Stimulated activated effector memory CD8-positive, alpha-beta T cell treated with anti-CD3 and anti-CD28 coated beads, Interleukin-12 subunit alpha, Interleukin-12 subunit beta, amount 100 ng/mL, for 72 hours (primary cell): ENCODE results near the gene RBM23.
A peak's percentile ranks its signal among the peaks of the same experiment; 100 is the strongest.
"Not testable (repeated sequence)": the region's sequence is repeated elsewhere in the genome, so short reads cannot be mapped to it uniquely, and the experiment has no call there.

Experiments used
- ATAC-seq: fragments of 150-1000 bp; cut with Tn5 transposase; 2 replicates; pipeline ENCODE4 v1.10.0; 2021
- DNase-seq, 2 donors: peaks; one replicate each; pipeline ENCODE4 v3.0.0; 2021 to 2022; ENCODE audit warnings: low spot score in 2 of 2
- H3K27ac Mint-ChIP-seq: one replicate; pipeline ENCODE4 v1.8.0; 2022; ENCODE audit warnings: mild to moderate bottlenecking, mixed read lengths
- H3K36me3 Mint-ChIP-seq: one replicate; pipeline ENCODE4 v1.8.0; 2022; ENCODE audit warnings: mild to moderate bottlenecking, mixed read lengths
- H3K4me1 Mint-ChIP-seq: one replicate; pipeline ENCODE4 v1.8.0; 2022; ENCODE audit warnings: mixed read lengths
- H3K4me3 Mint-ChIP-seq: one replicate; pipeline ENCODE4 v1.8.0; 2022; ENCODE audit warnings: mild to moderate bottlenecking, mixed read lengths
- H3K9me3 Mint-ChIP-seq: one replicate; pipeline ENCODE4 v1.8.0; 2022; ENCODE audit warnings: mixed read lengths

Gene RBM23

GRCh38 chr14:22928237-22929103 lies 9.5 kb upstream of the RBM23 start:
- ATAC-seq = no peak
- Mint-ChIP-seq H3K4me3 (no peak overlapping the region), H3K36me3 (peaks cover 46% of the 10 kb centered on the region), H3K4me1 (peaks cover 12% of the 10 kb centered on the region), H3K9me3 (no peaks in the 10 kb centered on the region), H3K27ac (no peak overlapping the region)
- no peak for DNase-seq

GRCh38 chr14:22926316-22926715 lies 7.4 kb upstream of the RBM23 start:
- H3K4me3 Mint-ChIP-seq = no peak overlapping the region
- ATAC-seq = no peak
- peaks cover 12% of the 10 kb centered on the region for H3K4me1 Mint-ChIP-seq
- peaks cover 68% of the 10 kb centered on the region for H3K36me3 Mint-ChIP-seq
- H3K27ac Mint-ChIP-seq = peak overlapping the region; percentile 73
- no peak for DNase-seq
- H3K9me3 Mint-ChIP-seq = no peaks in the 10 kb centered on the region

GRCh38 chr14:22925513-22925912 lies 6.6 kb upstream of the RBM23 start:
- no peak for DNase-seq
- H3K27ac Mint-ChIP-seq = no peak overlapping the region
- H3K4me1 Mint-ChIP-seq = peaks cover 12% of the 10 kb centered on the region
- no peak for ATAC-seq
- no peaks in the 10 kb centered on the region for H3K9me3 Mint-ChIP-seq
- peaks cover 75% of the 10 kb centered on the region for H3K36me3 Mint-ChIP-seq
- H3K4me3 Mint-ChIP-seq = no peak overlapping the region

GRCh38 chr14:22923746-22924145 lies 4.8 kb upstream of the RBM23 start:
- H3K4me3 Mint-ChIP-seq = no peak overlapping the region
- peaks cover 91% of the 10 kb centered on the region for H3K36me3 Mint-ChIP-seq
- DNase-seq = no peak
- no peaks in the 10 kb centered on the region for H3K9me3 Mint-ChIP-seq
- ATAC-seq = no peak
- peaks cover 23% of the 10 kb centered on the region for H3K4me1 Mint-ChIP-seq
- H3K27ac Mint-ChIP-seq = no peak overlapping the region

GRCh38 chr14:22922294-22922693 lies 3.3 kb upstream of the RBM23 start:
- Mint-ChIP-seq H3K4me3 (no peak overlapping the region), H3K36me3 (peaks cover 98% of the 10 kb centered on the region), H3K27ac (no peak overlapping the region), H3K9me3 (no peaks in the 10 kb centered on the region), H3K4me1 (peaks cover 29% of the 10 kb centered on the region)
- DNase-seq (no peak), ATAC-seq (no peak)

- Mint-ChIP-seq H3K36me3 (peaks cover 98% of the 10 kb centered on the region), H3K4me3 (no peak overlapping the region), H3K9me3 (no peaks in the 10 kb centered on the region), H3K4me1 (peaks cover 20% of the 10 kb centered on the region), H3K27ac (peak overlapping the region; percentile 100)
- ATAC-seq = no peak
- DNase-seq = no peak
Observed at GRCh38 chr14:22920697-22921096, 1.7 kb upstream of the RBM23 start.

GRCh38 chr14:22919601-22919921 lies 612 bp upstream of the RBM23 start:
- Mint-ChIP-seq H3K27ac (peak overlapping the region; percentile 100), H3K4me1 (peaks cover 20% of the 10 kb centered on the region), H3K36me3 (peaks cover 98% of the 10 kb centered on the region), H3K4me3 (peak overlapping the region; percentile 93), H3K9me3 (no peaks in the 10 kb centered on the region)
- peak; percentile 1 for ATAC-seq
- DNase-seq = no peak

GRCh38 chr14:22915886-22916521 lies 2.9 kb downstream of the RBM23 start:
- no peaks in the 10 kb centered on the region for H3K9me3 Mint-ChIP-seq
- DNase-seq = no peak
- no peak overlapping the region for H3K4me3 Mint-ChIP-seq
- peak overlapping the region; percentile 17 for H3K27ac Mint-ChIP-seq
- H3K36me3 Mint-ChIP-seq = peaks cover 98% of the 10 kb centered on the region
- no peak for ATAC-seq
- peaks cover 28% of the 10 kb centered on the region for H3K4me1 Mint-ChIP-seq

GRCh38 chr14:22914836-22915235 lies 4.1 kb downstream of the RBM23 start:
- Mint-ChIP-seq H3K36me3 (peaks cover 99% of the 10 kb centered on the region), H3K4me1 (peaks cover 28% of the 10 kb centered on the region)
- not testable (repeated sequence) for ATAC-seq, H3K4me3 Mint-ChIP-seq, H3K9me3 Mint-ChIP-seq, DNase-seq, H3K27ac Mint-ChIP-seq

- peaks cover 100% of the 10 kb centered on the region for H3K36me3 Mint-ChIP-seq
- no peaks in the 10 kb centered on the region for H3K9me3 Mint-ChIP-seq
- no peak for DNase-seq
- no peak overlapping the region for H3K27ac Mint-ChIP-seq
- no peak overlapping the region for H3K4me3 Mint-ChIP-seq
- peaks cover 15% of the 10 kb centered on the region for H3K4me1 Mint-ChIP-seq
- ATAC-seq = peak; percentile 72
Observed at GRCh38 chr14:22910916-22911315, 8.0 kb downstream of the RBM23 start.

- Mint-ChIP-seq H3K4me1 (peaks cover 15% of the 10 kb centered on the region), H3K9me3 (no peaks in the 10 kb centered on the region), H3K36me3 (peaks cover 100% of the 10 kb centered on the region), H3K27ac (no peak overlapping the region), H3K4me3 (no peak overlapping the region)
- no peak for ATAC-seq
- no peak for DNase-seq
Observed at GRCh38 chr14:22908601-22909000, 10.3 kb downstream of the RBM23 start.

GRCh38 chr14:22907429-22907828 lies 11.5 kb downstream of the RBM23 start:
- peaks cover 12% of the 10 kb centered on the region for H3K4me1 Mint-ChIP-seq

GRCh38 chr14:22906073-22906472 lies 12.9 kb downstream of the RBM23 start:
- Mint-ChIP-seq H3K4me3 (no peak overlapping the region), H3K27ac (peak overlapping the region; percentile 62), H3K36me3 (peaks cover 100% of the 10 kb centered on the region), H3K4me1 (peaks cover 7% of the 10 kb centered on the region), H3K9me3 (no peaks in the 10 kb centered on the region)
- no peak for DNase-seq
- ATAC-seq = no peak

More at GRCh38 chr14:22907429-22907828, 11.5 kb downstream of the RBM23 start:
- ATAC-seq = no peak
- no peak for DNase-seq
- Mint-ChIP-seq H3K36me3 (peaks cover 100% of the 10 kb centered on the region), H3K27ac (no peak overlapping the region), H3K9me3 (no peaks in the 10 kb centered on the region), H3K4me3 (no peak overlapping the region)

- H3K4me1 Mint-ChIP-seq = peaks cover 11% of the 10 kb centered on the region
- H3K4me3 Mint-ChIP-seq = no peak overlapping the region
- DNase-seq (no peak), ATAC-seq (no peak)
- H3K36me3 Mint-ChIP-seq = peaks cover 99% of the 10 kb centered on the region
- H3K27ac Mint-ChIP-seq = no peak overlapping the region
- H3K9me3 Mint-ChIP-seq = no peaks in the 10 kb centered on the region
Observed at GRCh38 chr14:22905627-22906026, 13.3 kb downstream of the RBM23 start.

GRCh38 chr14:22903742-22904087 lies 15.2 kb downstream of the RBM23 start:
- ATAC-seq = no peak
- H3K9me3 Mint-ChIP-seq = no peaks in the 10 kb centered on the region
- no peak for DNase-seq
- H3K27ac Mint-ChIP-seq = peak overlapping the region; percentile 60
- H3K36me3 Mint-ChIP-seq = peaks cover 80% of the 10 kb centered on the region
- no peak overlapping the region for H3K4me3 Mint-ChIP-seq
- peaks cover 7% of the 10 kb centered on the region for H3K4me1 Mint-ChIP-seq

GRCh38 chr14:22901799-22902198 lies 17.1 kb downstream of the RBM23 start:
- Mint-ChIP-seq H3K36me3 (peaks cover 67% of the 10 kb centered on the region), H3K4me3 (no peak overlapping the region), H3K27ac (peak overlapping the region; percentile 48), H3K9me3 (no peaks in the 10 kb centered on the region), H3K4me1 (peaks cover 17% of the 10 kb centered on the region)
- DNase-seq (no peak), ATAC-seq (no peak)
